Right atrium auricular region (tissue), 2 donors: ENCODE measurements around the gene CACNG6. TPM values are rescaled to one million over a fixed set of nuclear protein-coding genes. Genes with fewer than 3 reads are reported as not detected.
A peak's percentile ranks its signal among the peaks of the same experiment; 100 is the strongest.

Source experiments
- DNase-seq: peaks from one replicate; pipeline ENCODE4 v3.0.0-alpha.2; 2019; ENCODE audit warnings: low spot score
- H3K27ac ChIP-seq, 2 donors: fragments of 200-600 bp; sonication (generic); 1 replicate in 1 of 2; 2 replicates in 1 of 2; pipeline ENCODE4 v1.5.1; 2016 to 2019
- H3K27me3 ChIP-seq, 2 donors: fragments of 200-600 bp; sonication (generic); one replicate each; pipeline versions ENCODE4 v1.5.1 to v1.6.0; 2017 to 2019
- H3K36me3 ChIP-seq: fragments of 200-600 bp; sonication (generic); one replicate; pipeline ENCODE4 v1.5.1; 2016
- H3K4me1 ChIP-seq, 2 donors: fragments of 200-600 bp; sonication (generic); one replicate each; pipeline versions ENCODE4 v1.5.1 to v1.6.0; 2017 to 2019
- H3K4me3 ChIP-seq, 2 donors: fragments of 200-600 bp; sonication (generic); 1 replicate in 1 of 2; 2 replicates in 1 of 2; pipeline ENCODE4 v1.5.1; 2017 to 2019; ENCODE audit warnings: mild to moderate bottlenecking in 1 of 2, moderate library complexity in 1 of 2
- H3K9me3 ChIP-seq, 2 donors: fragments of 200-600 bp; sonication (generic); one replicate each; pipeline ENCODE4 v1.5.1; 2019
- CTCF ChIP-seq, 2 donors: fragments of 200-600 bp; sonication (generic); IDR thresholded peaks; one replicate each; pipeline ENCODE4 v1.5.1; 2019; ENCODE audit warnings: antibody characterized with exemption in 2 of 2
- total RNA-seq, 2 donors: library from RNA; depleted of rRNA; stranded (reverse); fragments of >200 nt; gene quantifications; one replicate each; pipeline ENCODE4 v1.1.0, GENCODE V29; 2016

Gene CACNG6
- total RNA-seq, 2 donors from 2014 or later: 0.31 TPM; not detected in 1

GRCh38 chr19:53971673-53972072 is 19.8 kb upstream of the CACNG6 start:
- Histone ChIP-seq H3K4me3 (no peak overlapping the region), H3K36me3 (no peaks in the 10 kb centered on the region), H3K27ac (no peak overlapping the region), H3K27me3 (no peaks in the 10 kb centered on the region), H3K9me3 (no peaks in the 10 kb centered on the region), H3K4me1 (no peaks in the 10 kb centered on the region)
- no peak for TF ChIP-seq CTCF (IDR thresholded peaks at IDR 0.05)
- no peak for DNase-seq

- DNase-seq: peak; percentile 80
- Histone ChIP-seq H3K4me3 (peak overlapping the region in 1 of 2 donors; percentile 37), H3K27ac (no peak overlapping the region), H3K27me3 (peaks cover 11 to 16% of the 10 kb centered on the region in 2 donors), H3K36me3 (no peaks in the 10 kb centered on the region), H3K9me3 (no peaks in the 10 kb centered on the region), H3K4me1 (peaks cover 0 to 39% of the 10 kb centered on the region in 2 donors)
- TF ChIP-seq CTCF (IDR thresholded peaks at IDR 0.05): no peak
Observed at GRCh38 chr19:53977429-53977990, 13.9 kb upstream of the CACNG6 start.

GRCh38 chr19:53977991-53978731 is 13.3 kb upstream of the CACNG6 start:
- peak overlapping the region in 1 of 2 donors; percentile 37 for H3K4me3 ChIP-seq
- DNase-seq: peak; percentile 60
- TF ChIP-seq CTCF (IDR thresholded peaks at IDR 0.05): no peak
- H3K4me1 ChIP-seq: peaks cover 0 to 39% of the 10 kb centered on the region in 2 donors
- H3K27me3 ChIP-seq: peaks cover 11 to 21% of the 10 kb centered on the region in 2 donors
- no peak overlapping the region for H3K27ac ChIP-seq
- no peaks in the 10 kb centered on the region for H3K36me3 ChIP-seq
- H3K9me3 ChIP-seq: no peaks in the 10 kb centered on the region

GRCh38 chr19:53978975-53979801 is 12.2 kb upstream of the CACNG6 start:
- peak overlapping the region in 1 of 2 donors; percentile 34 for H3K4me3 ChIP-seq
- no peaks in the 10 kb centered on the region for H3K36me3 ChIP-seq
- H3K27me3 ChIP-seq: peaks cover 11 to 21% of the 10 kb centered on the region in 2 donors
- H3K27ac ChIP-seq: no peak overlapping the region
- H3K4me1 ChIP-seq: peaks cover 0 to 39% of the 10 kb centered on the region in 2 donors
- H3K9me3 ChIP-seq: peaks cover 0 to 4% of the 10 kb centered on the region in 2 donors
- TF ChIP-seq CTCF (IDR thresholded peaks at IDR 0.05): no peak
- DNase-seq: no peak

GRCh38 chr19:53980539-53981375 is 10.7 kb upstream of the CACNG6 start:
- Histone ChIP-seq H3K4me1 (peaks cover 0 to 39% of the 10 kb centered on the region in 2 donors), H3K4me3 (peak overlapping the region in 1 of 2 donors; percentile 34), H3K27ac (no peak overlapping the region), H3K36me3 (no peaks in the 10 kb centered on the region), H3K9me3 (peaks cover 0 to 4% of the 10 kb centered on the region in 2 donors), H3K27me3 (peaks cover 11 to 21% of the 10 kb centered on the region in 2 donors)
- no peak for TF ChIP-seq CTCF (IDR thresholded peaks at IDR 0.05)
- DNase-seq: no peak
